KG1 (cell line): Measurements from ENCODE around the gene TP73.

ENCODE experiments used
- DNase-seq: peaks from one replicate; lab custom pipeline; 2025; lab: John Stamatoyannopoulos, UW

Gene TP73

DNA sequence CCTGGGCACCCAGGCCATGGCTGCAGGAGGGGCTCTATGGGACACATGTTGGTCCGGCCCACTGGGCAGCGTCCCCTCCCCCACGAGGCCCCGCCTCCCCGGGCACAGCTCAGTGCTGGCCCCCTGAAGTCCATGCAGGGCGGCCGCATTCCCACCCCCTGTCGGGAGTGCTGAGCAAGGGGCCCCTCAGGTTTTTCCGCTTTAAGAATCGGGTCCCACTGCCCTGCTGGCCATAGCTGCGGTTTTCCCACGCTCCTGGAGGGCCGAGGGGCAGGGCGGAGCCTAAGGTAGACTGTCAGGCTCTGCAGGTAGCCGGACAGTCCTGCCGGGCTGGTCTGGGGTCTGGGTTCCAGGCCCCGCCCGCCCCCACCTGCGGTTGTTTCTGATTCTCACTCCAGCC lies 56.5 kb downstream of the TP73 start:
- DNase-seq, result no peak

DNA sequence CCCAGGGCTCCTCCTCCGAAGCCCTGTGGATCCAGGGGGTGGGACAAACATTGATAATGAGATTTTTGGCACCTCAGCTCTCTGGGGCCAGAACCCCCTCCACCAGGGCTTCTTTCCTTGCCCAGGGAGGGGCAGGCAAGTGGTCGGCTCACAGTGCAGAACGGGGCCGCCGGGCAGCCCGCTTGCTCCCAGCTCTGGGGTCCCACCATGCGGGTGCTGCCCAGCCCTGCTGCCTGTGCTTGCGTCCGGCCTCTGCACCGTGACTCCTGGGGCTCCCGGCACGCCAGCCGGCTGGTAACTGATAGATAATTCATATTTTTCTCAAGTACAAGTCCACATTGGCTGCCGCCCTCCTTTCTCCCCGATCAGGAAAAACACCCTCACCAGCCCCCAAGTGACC lies 57.9 kb downstream of the TP73 start:
- DNase-seq, result no peak

DNA sequence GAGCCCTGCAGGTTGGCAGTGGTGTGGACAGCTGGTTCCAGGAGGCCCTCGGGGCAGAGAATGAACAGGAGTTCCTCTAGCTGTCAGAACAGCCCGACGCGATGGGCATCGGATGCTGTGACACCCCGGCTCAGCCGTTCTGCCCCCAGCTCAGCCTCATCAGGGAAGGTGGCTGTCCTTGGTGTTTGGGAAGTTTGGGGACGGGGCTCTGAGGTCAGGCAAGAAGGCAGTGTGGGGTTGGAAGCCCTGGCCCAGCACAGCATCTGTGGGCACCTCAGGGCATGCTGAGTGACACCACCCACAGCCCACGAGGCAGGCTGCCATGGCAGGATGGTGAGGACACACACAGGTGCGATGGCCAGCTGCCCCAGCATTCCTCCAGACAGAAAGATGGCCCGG lies 59.1 kb downstream of the TP73 start:
- no peak for DNase-seq

GRCh38 chr1:3711780-3712451 lies 59.6 kb downstream of the TP73 start:
- DNase-seq, result no peak

GRCh38 chr1:3712573-3713535 lies 60.5 kb downstream of the TP73 start:
- no peak for DNase-seq

DNA sequence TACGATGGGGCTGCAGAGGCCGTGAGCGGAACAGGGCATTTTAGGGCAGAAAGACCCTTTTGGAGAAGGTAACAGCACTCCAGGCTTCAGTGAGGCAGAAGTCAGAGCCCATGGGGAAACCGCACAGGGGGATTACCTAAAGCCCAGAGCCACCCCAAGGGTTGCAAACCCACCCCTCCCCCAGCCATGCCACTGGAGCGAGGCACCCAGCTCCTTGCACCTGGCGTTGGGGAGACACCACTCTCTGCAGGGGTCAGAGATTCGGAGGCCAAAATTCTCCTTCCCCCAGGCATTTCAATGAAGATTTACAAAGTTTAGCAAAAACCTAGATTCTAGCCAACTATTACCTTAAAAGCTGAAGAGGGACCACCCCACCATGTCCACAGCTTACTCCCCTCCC lies 61.5 kb downstream of the TP73 start:
- DNase-seq, result no peak

DNA sequence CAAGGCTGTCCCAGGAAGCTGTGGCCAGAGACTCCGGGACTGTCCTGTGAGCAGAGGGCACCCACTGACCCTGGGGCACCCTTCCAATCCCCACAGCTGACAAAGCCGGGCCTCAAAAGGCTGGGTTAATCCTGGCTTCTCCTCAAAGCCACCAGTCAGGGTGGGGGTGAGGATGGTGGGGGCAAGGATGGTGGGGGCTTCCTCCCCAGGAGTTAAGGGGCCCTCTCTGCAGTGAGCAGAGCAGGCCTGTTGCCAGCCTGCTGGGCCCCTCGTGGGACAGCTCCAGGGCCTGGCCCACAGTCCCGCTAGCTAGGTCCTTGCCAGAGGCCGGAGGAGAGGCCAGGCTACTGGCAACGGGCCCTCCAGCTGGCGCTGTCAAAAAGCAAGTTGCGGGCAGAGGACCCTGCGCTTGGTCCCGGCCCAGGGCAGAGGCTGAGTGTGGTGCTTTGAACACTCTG lies 62.0 kb downstream of the TP73 start:
- no peak for DNase-seq

DNA sequence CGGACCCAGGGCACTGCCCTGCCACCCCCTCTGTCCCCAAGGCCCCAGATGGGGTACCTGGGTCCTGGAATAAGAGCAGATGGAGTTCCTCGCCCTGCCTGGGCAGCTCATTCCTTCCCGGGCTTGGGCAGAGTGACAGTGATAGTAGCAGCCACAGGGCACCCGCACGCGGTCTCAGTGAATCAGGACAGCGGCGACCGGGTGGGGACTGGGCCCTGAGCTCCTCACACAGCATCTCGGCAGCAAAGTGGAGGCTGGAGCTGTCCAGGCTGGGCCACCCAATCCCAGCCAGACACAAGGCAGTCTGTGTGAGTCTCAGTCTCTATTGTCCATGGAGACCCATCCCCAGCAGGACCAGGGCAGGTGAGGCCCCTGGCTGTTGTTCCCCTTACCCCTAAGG lies 62.5 kb downstream of the TP73 start:
- DNase-seq, result no peak

DNA sequence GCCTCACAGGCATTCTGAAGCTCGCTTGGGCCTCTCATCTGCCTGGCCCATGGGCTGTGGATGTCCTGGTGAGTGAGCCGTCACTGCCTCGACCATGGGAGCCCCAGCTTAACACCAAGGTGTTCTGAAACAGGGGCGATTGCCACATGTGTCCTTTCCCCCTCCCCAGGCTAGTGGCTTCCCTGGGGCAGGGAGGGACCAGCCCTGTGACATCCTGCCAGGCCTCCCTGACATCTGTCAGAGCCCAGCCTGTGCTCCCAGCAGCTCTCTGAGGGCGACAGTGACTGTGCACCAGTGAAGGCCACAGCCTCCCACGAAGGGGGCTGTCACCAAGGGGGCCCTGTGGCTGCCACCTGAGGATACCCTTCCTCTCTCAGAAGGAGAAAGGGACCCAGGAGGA lies 64.0 kb downstream of the TP73 start:
- DNase-seq, result no peak

- DNase-seq, result no peak
These were observed 64.9 kb downstream of the TP73 start for GRCh38 chr1:3717041-3717714.

DNA sequence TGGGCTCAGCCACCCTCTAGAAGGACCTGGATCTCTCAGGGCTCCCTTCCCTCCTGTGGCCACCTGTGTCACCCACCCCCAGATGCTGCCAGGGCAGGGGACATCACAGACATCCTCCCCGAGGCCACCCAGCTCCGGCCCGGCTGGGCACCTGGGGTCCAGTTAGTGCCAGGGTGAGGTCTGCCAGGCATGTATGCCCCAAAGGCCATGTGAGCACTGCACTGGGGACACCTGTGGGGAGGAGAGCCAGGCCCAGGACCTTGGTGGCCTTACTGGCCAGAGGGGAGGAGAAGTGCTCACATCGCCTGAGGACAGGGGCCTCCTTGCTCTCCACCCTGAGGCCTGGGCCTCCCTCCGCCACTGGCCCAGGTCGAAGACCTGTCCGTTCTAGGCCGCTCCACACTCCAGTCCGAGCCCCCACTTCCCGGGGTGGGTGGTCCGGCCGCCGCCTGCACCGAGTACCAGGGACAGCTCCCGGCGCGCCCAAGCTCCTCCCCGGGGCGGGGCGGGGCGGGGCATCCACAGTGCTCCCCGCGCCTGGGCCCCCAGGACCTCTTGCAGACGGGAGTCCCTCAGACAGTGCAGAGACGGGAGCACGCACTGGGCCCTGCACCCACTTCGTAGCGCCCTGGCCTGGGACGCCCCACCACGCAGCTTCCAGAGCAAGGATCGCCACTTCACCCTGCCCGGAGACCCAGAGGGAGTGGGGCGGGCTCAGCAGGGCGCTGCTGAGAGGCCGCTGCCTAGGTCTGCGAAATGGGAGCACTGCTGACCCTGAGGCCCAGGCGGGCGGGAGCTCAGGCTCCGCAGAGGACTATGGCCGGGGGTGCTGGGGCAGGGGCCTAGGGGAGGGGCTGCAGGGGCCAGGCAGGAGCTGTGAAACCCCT lies 65.6 kb downstream of the TP73 start:
- no peak for DNase-seq

DNA sequence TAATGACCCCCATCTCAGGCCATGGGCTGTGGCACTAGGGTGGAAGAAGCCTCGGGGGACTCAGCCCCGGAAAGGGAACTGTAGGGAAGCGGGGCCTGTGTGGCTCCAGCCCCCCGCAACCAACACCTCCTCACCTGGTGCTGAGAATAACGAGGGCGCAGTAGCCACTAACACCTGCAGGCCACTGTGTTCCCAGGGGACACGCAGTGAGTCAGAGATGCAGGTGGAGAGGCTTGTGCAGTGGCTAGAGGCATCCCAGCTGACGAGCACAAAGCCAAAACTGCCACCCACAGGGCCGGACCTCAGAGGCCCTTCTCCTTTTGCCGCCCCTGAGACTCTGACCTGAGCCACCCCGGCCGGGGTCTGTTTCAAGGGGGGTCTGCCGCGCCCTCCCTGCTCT lies 66.4 kb downstream of the TP73 start:
- no peak for DNase-seq

DNA sequence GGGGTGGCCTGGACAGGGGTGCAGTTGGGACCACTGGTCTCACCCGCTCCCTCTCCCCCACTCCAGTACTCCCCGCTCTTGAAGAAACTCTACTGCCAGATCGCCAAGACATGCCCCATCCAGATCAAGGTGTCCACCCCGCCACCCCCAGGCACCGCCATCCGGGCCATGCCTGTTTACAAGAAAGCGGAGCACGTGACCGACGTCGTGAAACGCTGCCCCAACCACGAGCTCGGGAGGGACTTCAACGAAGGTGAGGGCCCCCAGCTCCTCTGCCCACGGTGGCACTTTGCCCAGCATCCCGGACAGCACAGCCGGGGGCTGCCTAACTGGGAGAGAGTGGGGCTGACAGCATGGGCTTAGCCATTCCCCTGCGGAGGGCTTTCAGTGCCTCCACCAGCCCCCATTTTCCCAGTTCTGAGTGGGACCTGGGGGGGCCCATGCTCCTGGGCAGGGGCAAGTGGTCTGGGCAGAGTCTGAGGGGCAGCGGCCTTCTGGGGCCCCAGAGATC lies 69.7 kb downstream of the TP73 start:
- no peak for DNase-seq

DNA sequence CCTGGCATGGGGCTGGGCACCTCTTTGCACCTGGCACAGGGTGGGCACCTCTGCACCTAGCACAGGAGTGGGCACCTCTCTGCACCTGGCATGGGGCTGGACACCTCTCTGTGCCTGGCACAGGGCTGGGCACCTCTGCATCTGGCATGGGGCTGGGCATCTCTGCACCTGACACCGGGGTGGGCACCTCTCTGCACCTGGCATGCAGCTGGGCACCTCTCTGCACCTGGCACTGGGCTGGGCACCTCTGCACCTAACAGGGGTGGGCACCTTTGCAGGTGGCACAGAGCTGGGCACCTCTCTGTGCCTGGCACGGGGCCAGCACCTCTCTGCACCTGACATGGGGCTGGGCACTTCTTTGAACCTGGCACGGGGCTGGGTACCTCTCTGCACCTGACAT lies 70.5 kb downstream of the TP73 start:
- DNase-seq, result no peak

GRCh38 chr1:3724416-3725030 lies 72.2 kb downstream of the TP73 start:
- DNase-seq, result peak; percentile 27

DNA sequence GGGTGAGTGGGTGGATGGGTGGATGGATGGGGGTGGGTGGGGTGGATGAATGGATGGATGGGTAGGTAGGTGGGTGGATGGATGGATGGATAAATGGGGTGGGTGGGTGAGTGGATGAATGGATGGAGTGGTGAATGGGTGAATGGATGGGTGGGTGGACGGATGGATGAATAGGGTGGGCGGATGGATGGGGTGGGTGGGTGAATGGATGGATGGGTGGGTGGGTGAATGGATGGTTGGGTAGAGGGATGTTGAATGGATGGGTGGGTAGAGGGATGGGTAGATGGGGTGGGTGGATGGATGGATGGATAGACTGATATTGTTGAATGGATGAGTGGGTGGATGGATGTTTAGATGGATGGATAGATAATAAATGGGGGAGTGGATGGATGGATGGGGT lies 73.0 kb downstream of the TP73 start:
- no peak for DNase-seq

DNA sequence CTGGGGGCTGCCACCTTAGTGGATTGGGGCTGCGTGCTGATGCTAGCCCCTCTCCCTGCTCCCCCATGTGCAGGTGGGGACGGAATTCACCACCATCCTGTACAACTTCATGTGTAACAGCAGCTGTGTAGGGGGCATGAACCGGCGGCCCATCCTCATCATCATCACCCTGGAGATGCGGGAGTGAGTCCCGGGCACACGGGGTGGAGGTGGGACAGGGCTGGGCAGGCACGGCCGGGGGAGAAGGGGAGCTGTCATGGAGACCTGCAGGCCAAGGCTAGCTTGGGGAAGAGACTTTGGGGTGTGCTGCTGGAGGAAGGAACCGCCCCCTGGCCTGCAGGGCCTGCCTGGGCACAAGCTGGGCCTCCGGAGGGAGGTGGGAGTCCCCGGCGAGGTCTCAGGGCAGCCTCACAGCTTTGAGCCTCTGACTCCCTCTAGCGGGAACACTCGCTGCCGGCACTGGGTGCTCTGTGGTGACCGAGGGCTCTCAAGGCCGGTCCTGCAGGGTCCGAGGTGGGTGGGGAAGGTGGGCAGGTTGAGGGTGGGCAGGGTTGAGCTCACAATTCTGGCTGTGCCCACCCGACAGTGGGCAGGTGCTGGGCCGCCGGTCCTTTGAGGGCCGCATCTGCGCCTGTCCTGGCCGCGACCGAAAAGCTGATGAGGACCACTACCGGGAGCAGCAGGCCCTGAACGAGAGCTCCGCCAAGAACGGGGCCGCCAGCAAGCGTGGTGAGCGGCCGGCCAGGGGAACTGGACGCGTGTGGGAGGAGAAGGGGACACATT lies 74.9 kb downstream of the TP73 start:
- no peak for DNase-seq

DNA sequence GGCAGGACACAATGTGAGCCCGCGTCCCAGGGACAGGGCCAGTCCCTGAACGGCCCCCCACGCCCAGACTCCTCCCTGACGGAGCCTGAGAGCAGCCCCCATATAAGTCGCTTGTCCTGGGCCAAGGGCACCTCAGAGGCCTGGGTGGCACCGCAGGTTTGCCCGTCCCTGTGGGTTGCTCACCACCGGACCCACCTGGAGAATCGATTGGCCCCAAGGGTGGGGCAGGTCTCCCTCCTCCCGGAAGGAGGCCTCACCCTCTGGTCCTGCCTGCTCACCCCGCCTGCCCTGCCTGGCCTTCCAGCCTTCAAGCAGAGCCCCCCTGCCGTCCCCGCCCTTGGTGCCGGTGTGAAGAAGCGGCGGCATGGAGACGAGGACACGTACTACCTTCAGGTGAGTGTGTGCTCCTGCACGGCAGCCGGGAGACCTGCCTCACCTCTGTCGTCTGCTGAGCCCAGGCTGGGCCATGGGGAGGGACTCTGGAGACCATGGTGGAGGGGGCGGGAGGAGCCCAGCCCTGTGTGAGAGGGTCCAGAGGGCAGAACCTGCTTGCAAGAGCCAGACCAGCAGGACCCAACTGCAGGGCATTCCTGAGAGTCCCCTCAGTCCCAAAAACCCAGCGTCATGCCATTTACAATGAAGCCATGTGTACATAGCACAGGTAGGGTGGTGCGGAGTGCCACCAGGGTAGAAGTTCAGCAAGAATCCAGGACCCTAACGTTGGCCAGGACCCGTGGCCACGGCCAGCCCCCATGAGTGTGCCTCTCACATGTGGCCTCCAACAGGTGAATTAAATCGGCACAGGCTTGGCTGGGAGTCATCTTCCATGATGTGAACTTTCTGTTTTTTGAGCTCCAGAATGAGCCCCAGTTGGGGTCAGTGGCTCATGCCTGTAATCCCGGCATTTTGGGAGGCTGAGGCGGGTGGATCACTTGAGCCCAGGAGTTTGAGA lies 75.8 kb downstream of the TP73 start:
- no peak for DNase-seq
